C4-2B (cell line): ENCODE measurements around the gene POLR2L.

Experiments used
- H3K27ac ChIP-seq: fragments of 450-650 bp; 2 replicates; pipeline ENCODE4 v1.5.1; 2017
- ZFX ChIP-seq: fragments of 450-650 bp; IDR thresholded peaks from 2 replicates; pipeline ENCODE4 v1.6.1; 2017
- TF ChIP-seq, protein P1 (sequence below): fragments of 450-650 bp; conservative IDR thresholded peaks from 2 replicates; pipeline ENCODE4 v1.5.1; 2017; ENCODE audit warnings: mild to moderate bottlenecking

POLR2L gene

DNA sequence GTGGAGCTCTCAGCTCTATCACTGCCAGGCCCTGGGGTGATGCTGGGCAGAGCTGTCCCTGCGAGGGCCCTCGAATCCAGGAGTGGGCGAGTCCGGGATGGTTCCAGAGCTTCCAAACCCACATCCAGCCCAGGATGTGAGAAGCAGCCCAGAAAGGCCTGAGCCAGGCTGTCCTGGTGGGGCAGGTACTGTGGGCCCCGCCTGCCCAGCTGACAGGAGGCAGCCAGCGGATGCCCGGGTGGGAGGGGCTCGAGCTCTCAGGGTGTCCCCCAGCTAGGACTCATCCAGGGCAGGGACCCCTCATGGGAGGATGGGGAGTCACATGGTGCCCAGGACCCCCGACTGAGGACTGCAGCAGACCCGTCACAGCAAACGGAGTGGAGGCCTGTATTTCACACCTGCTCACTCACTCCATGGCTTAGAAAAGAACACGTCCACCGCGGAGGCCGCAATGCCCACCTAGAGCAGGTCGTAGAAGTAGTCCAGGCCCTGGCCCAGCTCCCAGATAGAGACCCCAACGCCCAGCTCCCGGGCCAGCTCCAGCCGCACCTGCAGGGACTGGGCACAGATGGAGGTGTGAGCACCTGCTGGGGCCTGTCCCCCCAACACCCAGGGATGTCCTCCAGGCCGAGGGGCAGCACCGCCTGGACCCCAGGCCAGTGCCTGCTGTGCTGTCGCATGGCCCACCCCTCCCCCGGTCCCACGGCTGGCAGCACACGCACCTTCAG lies 27.2 kb upstream of the POLR2L start:
- TF ChIP-seq, protein P1, sequence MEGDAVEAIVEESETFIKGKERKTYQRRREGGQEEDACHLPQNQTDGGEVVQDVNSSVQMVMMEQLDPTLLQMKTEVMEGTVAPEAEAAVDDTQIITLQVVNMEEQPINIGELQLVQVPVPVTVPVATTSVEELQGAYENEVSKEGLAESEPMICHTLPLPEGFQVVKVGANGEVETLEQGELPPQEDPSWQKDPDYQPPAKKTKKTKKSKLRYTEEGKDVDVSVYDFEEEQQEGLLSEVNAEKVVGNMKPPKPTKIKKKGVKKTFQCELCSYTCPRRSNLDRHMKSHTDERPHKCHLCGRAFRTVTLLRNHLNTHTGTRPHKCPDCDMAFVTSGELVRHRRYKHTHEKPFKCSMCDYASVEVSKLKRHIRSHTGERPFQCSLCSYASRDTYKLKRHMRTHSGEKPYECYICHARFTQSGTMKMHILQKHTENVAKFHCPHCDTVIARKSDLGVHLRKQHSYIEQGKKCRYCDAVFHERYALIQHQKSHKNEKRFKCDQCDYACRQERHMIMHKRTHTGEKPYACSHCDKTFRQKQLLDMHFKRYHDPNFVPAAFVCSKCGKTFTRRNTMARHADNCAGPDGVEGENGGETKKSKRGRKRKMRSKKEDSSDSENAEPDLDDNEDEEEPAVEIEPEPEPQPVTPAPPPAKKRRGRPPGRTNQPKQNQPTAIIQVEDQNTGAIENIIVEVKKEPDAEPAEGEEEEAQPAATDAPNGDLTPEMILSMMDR: no peak
- no peak for TF ChIP-seq ZFX
- H3K27ac ChIP-seq: no peak overlapping the region

DNA sequence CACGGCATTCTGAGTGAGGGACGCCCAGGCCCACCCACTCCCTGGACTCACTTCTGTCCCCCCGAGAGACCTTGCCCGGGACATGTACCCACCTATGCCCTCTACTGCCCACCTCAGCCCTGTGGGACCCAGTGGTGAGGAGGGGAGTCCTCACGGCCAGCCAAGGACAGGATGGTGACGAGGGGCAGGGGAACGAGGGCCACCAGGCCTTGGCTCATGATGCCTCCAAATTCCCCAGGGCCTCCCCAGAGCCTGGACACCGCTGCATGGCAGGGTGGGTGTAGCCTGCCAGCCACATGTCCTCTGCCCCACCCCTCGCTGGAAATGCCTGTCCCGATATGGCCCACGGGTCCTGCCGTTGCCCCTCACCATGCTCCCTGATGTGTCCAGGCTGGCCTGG lies 26.5 kb upstream of the POLR2L start:
- TF ChIP-seq, protein P1: no peak
- no peak for TF ChIP-seq ZFX
- H3K27ac ChIP-seq: no peak overlapping the region

DNA sequence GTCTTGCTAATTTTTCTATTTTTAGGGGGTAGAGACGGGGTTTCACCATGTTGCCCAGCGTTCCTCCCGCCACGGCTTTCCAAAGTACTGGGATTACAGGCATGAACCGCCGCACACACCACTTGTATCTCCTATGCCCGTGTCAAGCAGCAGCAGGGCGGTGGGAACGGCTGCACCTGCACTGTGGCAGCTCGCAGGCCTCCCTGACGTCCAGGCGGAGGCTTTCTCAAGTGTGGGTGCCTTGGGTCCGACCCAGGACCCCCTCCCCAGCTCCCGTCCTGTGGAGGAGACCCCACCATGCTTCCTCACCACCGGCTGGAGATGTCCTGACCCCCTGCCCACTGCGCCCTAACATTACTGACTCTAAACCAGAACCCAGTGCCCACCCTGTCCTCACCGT lies 26.1 kb upstream of the POLR2L start:
- no peak overlapping the region for H3K27ac ChIP-seq
- no peak for TF ChIP-seq ZFX
- TF ChIP-seq, protein P1: no peak

DNA sequence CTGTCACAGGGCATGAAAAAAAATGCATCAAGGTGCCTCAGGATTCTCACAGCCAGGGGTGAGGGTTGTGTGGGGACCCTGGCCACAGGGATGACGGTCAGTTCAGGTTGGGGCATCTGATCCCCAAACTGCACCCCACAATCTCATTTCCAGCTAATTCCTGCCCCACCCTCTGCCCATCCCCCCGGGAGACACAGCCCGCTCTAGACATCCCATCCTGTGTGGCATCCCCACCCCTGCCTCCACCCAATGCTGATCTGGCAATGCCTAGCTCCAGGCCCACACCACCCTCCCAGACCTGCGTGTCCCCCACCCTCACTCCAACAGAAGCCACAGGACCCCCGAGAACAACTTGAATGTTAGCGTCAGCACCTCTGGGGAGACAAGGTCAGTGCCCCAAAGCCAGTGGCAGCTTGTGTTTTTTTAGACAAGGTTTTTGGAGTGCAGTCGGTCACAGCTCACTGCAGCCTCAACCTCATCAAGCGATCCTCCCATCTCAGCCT lies 25.6 kb upstream of the POLR2L start:
- TF ChIP-seq, protein P1: no peak
- TF ChIP-seq ZFX: no peak
- no peak overlapping the region for H3K27ac ChIP-seq

DNA sequence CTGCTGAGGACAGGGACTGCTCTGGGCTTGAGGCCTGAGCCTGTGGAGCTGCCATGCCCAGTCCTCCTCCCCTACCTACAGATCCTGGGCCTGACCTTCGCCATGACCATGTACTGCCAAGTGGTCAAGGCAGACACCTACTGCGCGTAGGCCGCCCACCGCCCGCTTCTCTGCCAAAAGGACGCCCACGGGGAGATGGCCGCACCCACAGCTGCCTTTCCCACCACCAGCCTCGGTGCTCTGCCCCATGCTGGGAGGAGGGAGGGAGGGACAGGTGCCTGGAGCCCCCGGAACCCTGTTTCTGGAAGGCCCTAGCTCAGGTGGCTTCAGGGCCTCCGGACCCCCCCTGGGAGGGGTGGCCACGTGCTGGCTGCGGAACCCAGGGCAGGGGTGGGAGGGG lies 24.2 kb upstream of the POLR2L start:
- TF ChIP-seq, protein P1: no peak
- no peak for TF ChIP-seq ZFX
- H3K27ac ChIP-seq: no peak overlapping the region

DNA sequence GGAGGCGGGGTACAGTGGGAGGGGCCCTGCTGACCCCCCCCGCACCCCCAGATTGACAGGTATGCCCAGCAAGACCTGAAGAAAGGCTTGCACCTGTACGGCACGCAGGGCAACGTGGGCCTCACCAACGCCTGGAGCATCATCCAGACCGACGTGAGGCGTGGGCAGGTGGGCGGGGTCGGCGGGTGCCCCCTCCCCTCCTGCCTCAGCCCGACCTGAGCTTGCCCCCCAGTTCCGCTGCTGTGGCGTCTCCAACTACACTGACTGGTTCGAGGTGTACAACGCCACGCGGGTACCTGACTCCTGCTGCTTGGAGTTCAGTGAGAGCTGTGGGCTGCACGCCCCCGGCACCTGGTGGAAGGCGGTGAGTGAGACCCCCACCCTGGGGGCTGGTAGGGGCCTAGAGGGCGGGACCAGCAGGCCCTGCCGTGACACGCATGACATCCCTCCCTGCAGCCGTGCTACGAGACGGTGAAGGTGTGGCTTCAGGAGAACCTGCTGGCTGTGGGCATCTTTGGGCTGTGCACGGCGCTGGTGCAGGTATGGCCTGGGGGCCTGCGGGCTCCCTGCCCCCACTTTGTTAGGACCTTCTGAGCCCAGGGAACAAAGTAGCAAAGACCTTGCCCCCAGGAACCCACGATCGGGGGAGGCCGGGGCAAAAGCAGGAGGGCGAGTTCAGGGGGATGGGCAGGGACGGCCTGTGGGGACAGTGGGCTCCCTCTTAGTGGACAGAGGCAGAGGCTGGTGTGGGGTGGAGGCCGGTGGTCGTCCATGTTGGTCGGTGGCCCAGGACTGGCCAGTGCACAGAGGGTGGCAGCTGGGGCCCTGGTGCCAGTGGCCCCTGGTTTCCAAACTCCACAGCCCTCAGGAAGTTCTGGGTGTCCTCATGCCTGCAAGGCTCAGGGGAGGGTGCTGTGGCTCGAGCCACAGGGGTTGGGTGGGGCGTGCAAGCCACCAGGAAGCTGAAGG lies 23.4 kb upstream of the POLR2L start:
- TF ChIP-seq, protein P1: no peak
- TF ChIP-seq ZFX: no peak
- H3K27ac ChIP-seq: no peak overlapping the region

DNA sequence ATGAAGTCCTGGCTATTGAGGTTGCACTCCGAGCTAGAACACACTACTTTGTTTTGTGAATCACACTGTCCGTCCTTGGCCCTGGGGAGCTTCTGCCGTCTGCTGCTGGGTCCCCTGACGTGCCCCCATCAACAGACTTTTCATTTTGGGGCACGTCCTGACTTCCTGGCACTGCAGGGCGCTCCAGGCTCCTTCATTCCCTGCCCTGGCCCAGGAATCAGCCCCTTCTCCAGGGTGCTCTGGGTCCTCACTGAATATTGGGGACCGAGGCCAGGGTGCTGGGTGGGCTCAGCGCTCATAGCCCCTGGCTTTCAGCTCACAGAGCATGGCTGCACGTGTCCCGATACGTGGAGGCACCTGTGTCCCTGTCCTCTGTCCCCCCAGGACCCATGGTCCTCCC lies 22.6 kb upstream of the POLR2L start:
- H3K27ac ChIP-seq: no peak overlapping the region
- TF ChIP-seq ZFX: no peak
- TF ChIP-seq, protein P1: no peak
